Loucy (cell line): ENCODE results near the gene GMCL2.

ENCODE experiments used
- CTCF ChIP-seq: fragments of 200-600 bp; sonication (generic); conservative IDR thresholded peaks from 2 replicates; pipeline ENCODE4 v1.5.1; 2014; ENCODE audit warnings: mild to moderate bottlenecking, antibody characterized with exemption, low read length
- EZH2phosphoT487 ChIP-seq: fragments of 200-600 bp; IDR thresholded peaks from 2 replicates; pipeline ENCODE4 v1.6.1; 2018; ENCODE audit warnings: antibody characterized with exemption, mild to moderate bottlenecking, moderate library complexity, borderline replicate concordance

DNA sequence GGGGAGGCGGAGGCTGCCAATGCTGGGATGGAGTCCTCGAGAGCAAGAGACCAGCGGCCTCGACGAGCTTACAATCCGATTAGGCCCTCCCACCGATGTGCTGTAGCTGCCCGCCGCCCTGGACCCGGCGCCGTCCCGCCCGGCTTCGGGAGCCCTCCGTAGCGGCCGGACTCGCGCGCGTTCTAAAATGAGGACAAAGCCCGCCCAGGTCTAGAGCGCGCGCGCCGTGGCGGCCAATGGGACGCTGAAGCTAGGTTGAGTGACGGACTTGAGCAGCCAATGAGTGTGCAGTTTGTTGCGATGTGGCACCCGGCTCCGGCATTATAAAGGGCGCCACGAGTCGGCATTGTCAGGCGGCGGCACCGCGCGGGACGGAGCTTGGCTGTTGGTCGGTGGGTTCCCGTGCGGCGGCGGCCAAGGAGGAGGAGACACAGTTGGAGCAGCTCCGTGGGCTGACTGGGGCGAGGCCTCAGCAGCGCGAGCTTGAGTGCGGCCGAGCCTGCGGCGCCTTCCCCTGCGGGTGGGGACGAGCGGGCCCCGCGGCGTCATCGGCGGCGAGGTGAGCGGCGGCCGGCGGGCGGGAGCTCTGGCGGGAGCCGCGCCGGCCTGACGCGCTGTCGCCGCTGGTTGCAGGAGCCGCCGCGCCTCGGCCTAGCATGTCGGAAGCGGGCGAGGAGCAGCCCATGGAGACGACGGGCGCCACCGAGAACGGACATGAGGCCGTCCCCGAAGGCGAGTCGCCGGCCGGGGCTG lies 17.2 kb upstream of the GMCL2 start, which contains the start of gene HNRNPAB:
- TF ChIP-seq EZH2phosphoT487: no peak
- no peak for TF ChIP-seq CTCF
